ENCODE measurements around the gene TUT1.

- TF ChIP-seq POLR2A (IDR thresholded peaks at IDR 0.05) (no peak), CTCF (IDR thresholded peaks at IDR 0.05 in 4 of 5, conservative IDR thresholded peaks at IDR 0.05 in 1 of 5) (no peak)
Observed at GRCh38 chr11:62603776-62604299, 12.5 kb upstream of the TUT1 start.

Measured in gastrocnemius medialis (tissue), 4 donors.